ENCODE results near the gene DIAPH1.
A peak's percentile ranks its signal among the peaks of the same experiment; 100 is the strongest.

DIAPH1 gene

DNA sequence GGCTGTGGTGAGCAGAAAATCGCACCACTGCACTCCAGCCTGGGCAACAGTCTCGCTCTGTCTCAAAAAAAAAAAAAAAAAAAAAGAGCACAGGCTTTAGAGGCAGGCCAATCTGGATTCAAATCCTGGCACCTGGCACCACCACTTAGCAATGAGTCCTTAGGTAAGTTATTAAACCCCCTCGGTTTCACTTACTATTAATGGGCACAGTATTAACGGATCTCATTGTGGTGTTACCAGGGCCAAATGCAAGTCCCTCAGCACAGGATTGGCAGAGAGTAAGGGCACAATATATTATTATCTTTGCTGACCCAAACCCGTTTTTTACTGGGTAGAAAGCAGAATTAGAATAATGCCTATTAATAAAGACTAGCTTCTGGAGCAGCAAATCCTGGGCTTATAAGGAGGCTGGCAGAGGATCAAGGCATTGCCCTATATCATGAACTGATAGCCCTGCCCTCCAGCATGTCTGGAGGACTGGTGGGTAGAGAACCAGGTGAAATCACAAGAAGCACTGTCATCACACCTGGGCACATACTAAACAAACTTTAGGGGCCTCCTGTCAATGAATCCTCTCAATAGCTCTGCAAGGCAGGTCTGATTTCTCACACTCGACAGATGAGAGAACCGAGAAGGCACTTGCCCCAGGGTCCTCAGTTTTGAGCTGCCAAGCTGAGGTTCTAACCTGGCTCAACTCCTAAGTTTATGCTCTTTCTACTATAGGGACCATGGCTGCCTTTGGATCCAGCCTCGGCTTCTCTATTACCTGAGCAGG, 112.2 kb downstream of the DIAPH1 start:
- DNase-seq (ENCODE audit: low spot score): no peak

DNA sequence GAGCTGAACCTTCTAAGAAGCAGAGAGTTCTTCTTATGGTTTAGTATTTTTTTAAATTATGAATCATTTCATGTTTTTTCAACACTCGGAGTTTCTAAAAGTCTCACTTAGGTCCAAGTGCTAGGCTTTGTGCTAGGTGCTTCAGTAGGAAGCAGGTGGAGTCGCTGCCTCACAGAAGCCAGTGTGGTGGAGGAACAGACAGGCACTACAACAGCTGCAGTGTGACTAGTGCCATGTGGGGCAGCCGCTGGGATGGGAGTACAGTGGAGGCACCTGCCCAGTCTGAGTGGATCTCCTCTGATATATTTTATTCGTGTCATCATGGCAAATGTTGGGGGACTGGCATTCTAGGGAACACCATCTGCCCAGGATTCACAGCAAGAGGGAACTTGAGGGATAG, 114.6 kb downstream of the DIAPH1 start:
- no peak for DNase-seq (ENCODE audit: low spot score)

DNA sequence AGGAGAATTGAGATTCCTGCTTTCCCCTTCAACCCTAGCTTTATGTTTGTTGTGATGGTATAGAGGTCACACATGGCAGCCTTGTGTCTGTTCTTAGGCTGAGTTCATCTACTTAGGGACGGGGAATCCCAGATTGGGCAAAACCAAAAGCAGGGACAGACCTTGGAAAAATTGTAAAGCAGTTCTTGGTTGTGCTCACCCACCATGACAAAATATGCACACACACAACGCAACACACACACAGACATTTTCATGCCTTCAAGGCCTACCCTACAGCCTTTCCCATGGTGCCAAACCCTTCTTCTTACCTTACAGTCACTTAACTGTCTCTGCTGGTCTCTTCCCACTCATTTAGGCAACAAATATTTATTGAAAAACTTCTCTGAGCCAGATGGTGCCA, 115.1 kb downstream of the DIAPH1 start:
- DNase-seq (ENCODE audit: low spot score): no peak

DNA sequence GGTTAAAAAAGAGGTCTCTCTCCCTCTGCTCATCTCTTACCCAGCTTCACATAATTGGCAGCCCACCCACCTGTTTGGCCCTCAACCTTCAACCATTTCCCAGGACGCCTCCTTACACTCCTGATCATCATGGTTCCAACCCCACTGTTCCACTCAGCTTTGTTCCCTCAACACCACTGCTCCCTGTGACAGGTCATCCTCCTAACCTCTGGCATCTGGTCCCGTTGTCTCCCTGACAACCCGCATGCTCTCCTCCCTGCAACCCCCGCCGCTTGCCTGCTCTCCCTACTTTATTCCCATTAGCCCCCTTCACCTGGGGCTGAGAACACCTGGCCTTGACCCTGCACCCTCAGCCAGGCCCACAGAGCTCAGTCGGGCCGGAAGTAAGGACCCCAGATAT, 117.0 kb downstream of the DIAPH1 start:
- no peak for DNase-seq (ENCODE audit: low spot score)

DNA sequence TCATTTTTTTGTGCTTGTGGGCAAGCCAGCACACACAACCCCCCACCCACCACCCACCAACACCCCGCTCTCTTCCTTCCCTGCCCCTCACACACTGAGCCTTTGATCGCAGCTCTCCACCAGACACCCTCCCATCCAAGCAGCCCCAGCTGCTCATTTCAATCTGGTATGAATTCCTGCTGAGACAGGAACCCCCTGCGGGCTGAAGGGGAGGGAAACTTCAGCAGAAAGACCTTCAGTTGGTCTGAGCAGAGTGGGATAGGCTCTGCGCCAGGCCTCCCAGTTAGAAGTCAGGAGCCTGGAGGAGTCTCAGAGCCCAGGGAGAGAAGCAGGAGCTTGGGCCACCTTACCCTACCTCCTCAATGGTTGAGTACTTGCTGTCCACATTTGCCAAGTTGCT, 122.8 kb downstream of the DIAPH1 start:
- DNase-seq (ENCODE audit: low spot score): no peak

DNA sequence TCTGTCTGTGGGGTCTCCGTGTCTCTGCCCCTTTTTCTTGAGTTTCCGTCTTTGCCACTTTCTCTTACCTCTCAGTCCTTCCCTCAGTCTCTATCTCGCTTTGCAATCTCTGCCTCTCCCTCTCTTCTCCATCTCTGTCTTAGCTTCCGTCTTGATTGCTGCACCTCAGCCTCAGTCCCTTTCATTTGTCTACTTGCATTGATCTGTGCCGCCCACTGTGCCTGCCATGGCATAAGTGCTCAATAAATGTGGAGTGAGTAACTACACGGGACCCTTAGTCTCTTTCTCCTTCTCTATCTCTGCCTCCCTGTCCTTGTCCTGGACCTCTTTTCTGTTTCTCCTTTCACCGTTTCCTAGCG, 123.4 kb downstream of the DIAPH1 start:
- no peak for DNase-seq (ENCODE audit: low spot score)

DNA sequence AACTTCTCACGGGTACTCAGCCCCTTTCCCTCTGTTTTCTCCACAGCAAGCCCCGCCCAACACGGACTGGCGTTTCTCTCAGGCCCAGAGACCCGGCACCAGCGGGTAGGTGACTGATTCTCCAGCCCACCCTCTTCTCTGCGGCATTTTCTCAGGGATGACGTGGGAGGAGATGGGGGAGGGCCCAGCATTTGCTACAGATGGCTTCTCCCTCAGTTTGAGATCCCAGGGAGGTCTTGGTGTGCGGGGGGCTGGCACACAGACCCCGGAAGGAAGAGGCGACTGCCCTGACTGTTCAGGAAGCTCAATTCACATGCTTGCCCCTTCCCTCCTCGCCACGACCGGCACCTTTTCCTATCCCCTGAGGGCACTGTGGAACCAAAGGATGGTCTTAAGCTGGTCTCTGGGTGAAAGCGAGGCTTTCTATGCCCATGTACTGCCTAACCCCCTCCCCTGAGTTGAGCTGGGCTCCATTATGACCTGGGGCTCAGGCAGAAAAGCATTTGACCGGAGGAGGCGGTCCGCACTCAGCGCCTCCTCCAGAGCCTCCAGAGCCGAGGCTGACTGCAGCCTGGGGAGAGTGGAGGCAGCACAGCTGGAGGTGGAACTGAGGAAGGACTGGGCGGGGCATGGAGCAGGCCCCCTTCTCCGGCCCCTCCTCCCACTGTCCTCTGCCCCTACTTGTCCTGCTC, 123.9 kb downstream of the DIAPH1 start:
- no peak for DNase-seq (ENCODE audit: low spot score)

DNA sequence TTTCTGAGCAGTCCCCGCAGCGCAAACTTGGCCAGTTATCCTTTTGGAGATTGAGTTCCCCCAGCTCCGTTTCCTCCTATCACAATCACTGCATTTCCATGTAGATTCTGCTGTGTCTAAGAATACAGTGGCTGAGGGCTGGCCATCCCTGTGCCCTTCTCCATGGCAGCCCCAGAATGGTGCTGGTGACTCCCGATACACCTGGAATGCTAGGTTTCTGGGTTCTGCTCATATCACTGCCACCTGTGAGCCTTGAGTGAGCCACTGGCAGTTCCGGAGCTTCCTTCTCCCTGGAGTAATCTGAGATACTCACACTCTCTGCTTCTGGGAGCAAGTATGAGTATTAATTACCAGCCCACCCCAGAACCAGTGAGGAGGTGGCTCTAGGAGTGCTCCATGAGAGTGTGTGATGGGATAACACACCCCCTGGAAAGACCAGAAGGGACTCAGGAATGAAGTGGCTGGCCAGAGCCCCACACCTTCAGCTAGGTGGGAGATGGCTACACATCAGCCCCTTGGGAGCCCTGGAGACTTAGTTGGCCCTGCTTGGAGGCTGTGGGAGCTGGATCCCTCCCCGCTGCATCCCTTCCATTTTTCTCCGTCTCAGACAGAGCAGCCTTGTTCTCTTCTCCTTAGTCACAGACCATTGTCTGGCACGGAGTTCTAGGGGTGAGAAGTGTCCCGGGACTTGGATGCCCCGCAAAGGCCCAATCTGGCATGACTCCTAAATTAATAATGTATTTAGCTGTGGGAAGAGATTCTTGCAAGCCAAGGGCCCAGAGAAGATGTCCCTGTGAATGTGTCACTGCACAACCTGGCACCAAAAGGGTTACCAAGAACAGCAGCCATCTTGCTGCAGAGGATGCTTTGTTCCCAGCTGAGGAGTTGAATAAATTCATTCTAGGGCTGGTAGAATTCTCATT, 125.0 kb downstream of the DIAPH1 start:
- peak; percentile 69 for DNase-seq (ENCODE audit: low spot score)

DNA sequence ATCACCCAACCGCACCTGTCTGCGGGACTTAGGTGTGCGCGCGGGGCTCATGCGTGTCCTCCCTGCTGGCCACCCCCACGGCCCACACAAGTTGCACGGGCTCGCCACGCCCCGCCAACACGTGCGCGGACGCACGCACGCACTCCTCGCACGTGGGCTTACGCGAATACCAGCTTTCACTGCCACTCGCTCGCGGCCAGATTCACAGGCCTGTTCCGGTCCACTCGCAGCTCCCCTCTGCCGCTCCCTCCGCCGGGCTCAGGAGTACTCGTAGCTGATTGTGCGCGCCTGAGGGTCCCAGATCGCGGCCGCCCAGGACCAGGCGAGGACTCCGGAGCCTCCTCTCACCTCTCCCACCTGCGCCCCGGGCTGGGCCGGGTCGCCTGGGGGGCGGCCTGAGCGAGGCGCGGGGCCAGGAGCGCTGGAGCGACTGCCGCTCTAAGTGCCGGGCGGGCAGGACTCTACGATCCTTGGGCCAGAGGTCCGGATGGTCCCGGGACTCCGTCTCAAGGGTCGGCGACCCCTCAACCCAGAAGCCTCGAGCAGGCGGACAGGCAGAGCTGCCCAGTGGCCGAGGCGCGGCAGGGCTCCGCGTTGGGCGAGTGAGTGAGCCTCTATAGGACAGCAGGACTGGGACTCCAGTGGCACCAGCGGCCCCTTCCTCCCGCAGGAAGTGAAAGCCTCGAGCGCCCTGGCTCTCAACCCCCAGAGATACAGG, 126.5 kb downstream of the DIAPH1 start:
- no peak for DNase-seq (ENCODE audit: low spot score)

DNA sequence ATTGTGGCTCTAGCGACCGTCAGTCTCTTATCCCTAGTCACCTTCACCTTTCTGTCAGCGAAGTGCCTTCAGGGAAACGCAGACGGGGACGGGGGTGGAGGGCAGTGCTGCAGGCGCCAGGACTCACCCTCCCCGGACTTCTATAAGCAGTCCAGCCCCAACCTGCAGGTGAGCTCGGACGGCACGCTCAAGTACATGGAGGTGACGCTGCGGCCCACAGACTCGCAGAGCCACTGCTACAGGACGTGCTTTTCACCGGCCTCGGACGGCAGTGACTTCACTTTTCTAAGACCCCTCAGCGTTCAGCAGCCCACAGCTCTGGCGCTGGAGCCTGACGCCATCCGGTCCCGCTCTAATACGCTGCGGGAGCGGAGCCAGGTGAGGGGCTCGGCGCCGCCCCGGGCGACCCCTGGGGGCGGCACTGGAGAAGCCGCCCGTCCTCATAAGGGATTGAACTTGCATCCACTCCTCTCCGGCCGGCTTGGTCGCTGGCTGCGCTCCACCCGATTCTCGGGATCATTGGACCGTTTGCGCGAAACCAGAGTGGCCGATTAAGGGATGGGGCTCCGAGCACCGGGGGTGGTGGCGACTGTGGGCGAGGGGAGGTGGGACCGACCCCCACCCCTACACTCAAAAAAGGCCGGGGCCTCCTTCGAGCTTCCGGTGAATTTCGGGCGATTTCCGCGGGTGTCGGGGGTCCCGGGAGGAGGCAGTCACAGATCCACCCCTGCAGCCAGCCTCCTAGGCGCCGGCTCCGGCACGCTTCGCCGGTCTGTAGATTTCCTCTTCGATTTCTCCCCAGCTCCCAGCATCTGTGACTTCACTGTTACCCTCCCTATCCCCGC, 127.3 kb downstream of the DIAPH1 start:
- DNase-seq (ENCODE audit: low spot score): no peak

DNA sequence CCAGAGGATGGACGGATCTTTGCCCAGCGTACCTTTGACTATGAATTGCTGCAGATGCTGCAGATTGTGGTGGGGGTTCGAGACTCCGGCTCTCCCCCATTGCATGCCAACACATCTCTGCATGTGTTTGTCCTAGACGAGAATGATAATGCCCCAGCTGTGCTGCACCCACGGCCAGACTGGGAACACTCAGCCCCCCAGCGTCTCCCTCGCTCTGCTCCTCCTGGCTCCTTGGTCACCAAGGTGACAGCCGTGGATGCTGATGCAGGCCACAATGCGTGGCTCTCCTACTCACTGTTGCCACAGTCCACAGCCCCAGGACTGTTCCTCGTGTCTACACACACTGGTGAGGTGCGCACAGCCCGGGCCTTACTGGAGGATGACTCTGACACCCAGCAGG, 128.0 kb downstream of the DIAPH1 start:
- DNase-seq (ENCODE audit: low spot score): no peak

DNA sequence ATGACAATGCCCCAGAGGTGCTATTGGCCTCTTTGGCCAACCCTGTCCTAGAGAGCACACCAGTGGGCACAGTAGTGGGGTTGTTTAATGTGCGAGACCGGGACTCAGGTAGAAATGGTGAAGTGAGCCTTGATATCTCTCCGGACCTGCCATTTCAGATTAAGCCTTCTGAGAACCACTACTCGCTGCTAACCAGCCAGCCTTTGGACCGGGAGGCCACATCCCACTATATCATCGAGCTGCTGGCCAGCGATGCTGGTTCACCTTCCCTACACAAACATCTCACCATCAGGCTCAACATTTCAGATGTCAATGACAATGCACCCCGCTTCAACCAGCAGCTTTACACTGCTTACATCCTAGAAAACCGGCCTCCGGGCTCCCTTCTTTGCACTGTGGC, 128.5 kb downstream of the DIAPH1 start:
- no peak for DNase-seq (ENCODE audit: low spot score)

DNA sequence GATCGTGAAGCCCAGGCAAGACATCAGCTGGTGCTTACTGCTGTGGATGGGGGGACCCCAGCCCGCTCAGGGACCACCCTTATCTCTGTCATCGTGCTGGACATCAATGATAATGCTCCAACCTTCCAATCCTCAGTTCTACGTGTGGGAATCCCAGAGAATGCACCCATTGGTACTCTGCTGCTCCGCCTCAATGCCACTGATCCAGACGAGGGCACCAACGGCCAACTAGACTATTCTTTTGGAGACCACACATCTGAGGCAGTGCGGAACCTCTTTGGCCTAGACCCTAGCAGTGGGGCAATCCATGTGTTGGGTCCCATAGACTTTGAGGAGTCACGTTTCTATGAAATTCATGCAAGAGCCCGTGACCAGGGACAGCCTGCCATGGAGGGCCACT, 129.0 kb downstream of the DIAPH1 start:
- no peak for DNase-seq (ENCODE audit: low spot score)

DNA sequence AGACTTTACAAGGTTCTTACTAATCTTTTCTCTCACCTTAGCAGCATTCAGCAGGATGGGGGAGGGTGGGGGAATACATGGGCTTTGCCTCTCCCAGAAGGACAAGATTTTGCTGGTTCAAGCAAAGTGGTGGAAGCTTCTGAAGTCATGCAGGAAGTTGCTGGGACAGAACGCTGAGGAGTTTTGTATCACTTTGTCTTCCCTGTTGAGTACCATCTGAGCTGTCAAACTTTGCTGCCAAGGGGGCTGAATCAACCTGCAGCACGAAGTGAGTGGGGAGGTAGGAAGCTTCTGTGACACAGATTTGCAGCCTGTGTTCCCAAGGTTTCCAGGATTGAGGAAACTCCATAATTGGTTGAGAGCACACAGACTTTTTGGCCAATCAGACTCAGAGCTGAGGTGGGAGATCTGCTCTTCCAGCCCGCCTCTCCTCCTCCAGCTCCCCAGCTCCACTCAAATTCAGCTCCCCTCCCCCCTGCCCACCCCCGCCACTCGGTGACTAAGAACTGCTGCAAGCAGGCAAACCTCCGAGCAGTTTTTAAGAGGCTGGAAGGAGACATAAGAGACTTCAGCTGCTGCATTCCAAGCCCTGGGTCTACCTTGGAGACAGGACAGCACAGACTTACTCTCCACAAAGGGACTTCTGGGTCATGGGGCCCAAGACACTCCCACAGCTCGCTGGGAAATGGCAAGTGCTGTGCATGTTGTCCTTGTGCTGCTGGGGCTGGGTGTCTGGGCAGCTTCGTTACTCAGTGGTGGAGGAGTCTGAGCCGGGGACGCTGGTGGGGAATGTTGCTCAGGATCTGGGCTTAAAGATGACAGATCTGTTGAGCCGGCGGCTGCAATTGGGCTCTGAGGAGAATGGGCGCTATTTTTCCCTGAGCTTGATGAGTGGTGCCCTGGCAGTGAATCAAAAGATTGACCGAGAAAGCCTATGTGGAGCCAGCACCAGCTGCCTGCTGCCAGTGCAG, 129.9 kb downstream of the DIAPH1 start, which contains the start of gene PCDHGC5:
PCDHGC5 (plus strand) TSS at position 491 of the 971 bp plus-strand sequence; CDS start at position 651, 160 bp downstream.
- DNase-seq (ENCODE audit: low spot score): peak; percentile 91

DNA sequence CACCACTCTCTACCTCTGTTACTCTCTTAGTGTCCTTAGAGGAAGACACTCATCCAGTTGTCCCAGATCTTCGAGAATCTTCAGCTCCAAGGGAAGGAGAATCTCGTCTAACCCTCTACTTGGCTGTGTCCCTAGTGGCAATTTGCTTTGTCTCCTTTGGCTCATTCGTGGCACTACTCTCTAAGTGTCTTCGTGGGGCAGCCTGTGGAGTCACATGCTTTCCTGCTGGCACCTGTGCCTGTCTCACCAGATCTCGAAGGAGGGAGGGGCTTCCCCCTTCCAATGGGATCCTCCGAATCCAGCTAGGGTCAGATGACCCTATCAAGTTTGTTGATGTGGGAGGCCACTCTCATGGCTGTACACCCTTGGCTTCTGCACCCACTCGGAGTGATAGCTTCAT, 131.7 kb downstream of the DIAPH1 start:
- no peak for DNase-seq (ENCODE audit: low spot score)

DNA sequence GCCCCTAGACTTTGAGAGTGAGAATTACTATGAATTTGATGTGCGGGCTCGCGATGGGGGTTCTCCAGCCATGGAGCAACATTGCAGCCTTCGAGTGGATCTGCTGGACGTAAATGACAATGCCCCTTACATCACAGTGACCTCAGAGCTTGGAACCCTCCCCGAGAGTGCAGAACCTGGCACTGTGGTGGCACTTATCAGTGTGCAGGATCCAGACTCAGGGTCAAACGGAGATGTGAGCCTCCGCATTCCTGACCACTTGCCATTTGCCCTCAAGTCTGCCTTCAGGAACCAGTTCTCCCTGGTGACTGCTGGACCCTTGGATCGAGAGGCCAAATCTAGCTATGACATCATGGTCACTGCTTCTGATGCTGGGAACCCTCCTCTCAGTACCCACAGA, 132.7 kb downstream of the DIAPH1 start:
- no peak for DNase-seq (ENCODE audit: low spot score)

DNA sequence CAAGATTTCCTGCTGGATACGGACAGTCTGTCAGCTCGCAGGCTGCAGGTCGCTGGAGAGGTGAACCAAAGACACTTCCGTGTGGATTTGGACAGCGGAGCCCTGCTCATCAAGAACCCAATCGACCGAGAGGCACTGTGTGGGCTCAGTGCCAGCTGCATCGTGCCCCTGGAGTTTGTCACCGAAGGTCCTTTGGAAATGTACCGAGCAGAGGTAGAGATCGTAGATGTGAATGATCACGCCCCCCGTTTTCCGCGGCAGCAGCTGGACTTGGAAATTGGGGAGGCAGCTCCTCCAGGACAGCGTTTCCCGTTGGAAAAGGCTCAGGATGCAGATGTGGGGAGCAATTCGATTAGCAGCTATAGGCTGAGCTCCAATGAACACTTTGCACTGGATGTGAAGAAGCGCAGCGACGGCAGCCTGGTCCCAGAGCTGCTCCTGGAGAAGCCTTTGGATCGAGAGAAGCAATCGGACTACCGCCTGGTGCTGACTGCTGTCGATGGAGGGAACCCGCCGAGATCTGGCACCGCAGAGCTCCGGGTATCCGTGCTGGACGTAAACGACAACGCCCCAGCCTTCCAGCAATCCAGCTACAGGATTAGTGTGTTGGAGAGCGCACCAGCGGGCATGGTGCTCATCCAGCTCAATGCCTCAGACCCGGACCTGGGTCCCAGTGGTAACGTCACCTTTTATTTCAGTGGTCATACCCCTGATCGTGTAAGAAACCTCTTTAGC, 133.3 kb downstream of the DIAPH1 start:
- no peak for DNase-seq (ENCODE audit: low spot score)

DNA sequence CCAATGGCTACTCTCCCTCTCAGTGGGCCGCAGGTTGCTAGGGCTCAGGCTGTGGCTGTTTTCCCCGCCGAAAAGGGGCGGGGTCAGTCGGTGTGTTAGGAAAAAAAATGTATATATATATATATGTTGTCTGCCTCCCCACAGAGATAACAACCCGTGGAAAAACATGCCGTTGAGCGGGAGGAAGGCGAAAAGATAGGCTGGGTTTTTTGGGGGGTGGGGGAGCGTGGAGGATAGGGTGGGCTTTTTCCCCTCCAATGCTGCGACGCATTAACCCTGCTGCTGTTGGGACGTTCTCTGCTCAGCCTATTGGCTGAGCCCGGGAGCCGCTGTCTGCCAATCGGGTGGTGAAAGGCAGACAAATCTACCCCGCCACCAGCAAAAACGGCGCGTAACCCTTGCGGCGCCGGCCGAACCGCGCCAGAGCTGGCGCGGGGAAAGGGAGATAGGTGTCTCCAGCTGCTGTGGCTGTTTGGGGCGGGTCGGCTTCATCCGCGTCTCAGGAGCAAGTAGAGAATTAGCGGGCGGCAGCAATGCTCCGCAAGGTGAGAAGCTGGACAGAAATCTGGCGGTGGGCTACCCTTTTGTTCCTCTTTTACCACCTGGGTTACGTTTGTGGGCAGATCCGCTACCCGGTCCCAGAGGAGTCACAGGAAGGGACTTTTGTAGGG, 134.0 kb downstream of the DIAPH1 start, which contains the start of gene PCDHGC4:
PCDHGC4 (plus strand) TSS at position 390 of the 671 bp plus-strand sequence; CDS start at position 534, 144 bp downstream.
- peak; percentile 51 for DNase-seq (ENCODE audit: low spot score)

DNA sequence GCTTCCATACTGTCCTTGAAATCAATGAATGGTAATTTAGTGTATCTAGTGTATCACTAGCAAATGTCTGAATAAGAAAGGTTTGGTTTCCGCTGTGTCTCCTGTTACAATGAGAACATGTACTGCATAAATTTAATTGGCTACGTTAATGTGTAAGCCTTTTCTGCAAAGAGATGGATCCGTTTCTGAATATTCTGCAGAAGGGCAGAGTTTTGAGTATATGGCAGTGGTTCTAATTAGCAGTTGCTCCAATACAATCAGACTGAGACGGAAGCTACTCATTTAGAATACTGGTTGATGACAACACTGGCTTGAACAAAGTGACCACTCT, 134.5 kb downstream of the DIAPH1 start:
- DNase-seq (ENCODE audit: low spot score): peak; percentile 15
